Lower leg skin (tissue), 4 donors: Measurements from ENCODE around the gene ATP6V0A1. TPM values are rescaled to one million over a fixed set of nuclear protein-coding genes. Genes with fewer than 3 reads are reported as not detected.
A peak's percentile ranks its signal among the peaks of the same experiment; 100 is the strongest.

Experiments
- DNase-seq, 2 donors: peaks; one replicate each; pipeline ENCODE4 v3.0.0-alpha.2; 2019; ENCODE audit warnings: low spot score in 2 of 2
- H3K4me3 ChIP-seq: fragments of 200-600 bp; sonication (generic); 2 replicates; pipeline ENCODE4 v1.5.1; 2017; ENCODE audit warnings: mild to moderate bottlenecking, low read depth; ENCODE audit not compliant: poor library complexity, severe bottlenecking
- POLR2A ChIP-seq, 2 donors: fragments of 450-650 bp; IDR thresholded peaks; one replicate each; pipeline ENCODE4 v1.6.1; 2016 to 2017; ENCODE audit warnings: antibody characterized with exemption in 2 of 2, mild to moderate bottlenecking in 1 of 2, moderate library complexity in 1 of 2
- WGBS, 2 donors: methylation state at CpG; one replicate each; pipeline ENCODE4 v1.1.5; 2018; 5-methylcytosine and 5-hydroxymethylcytosine counted together
- intact Hi-C: fragments of 100-400 bp; cut with DNase I; formaldehyde crosslinking; loops from one replicate; pipeline ENCODE4 v1.15.0; 2023; ENCODE audit warnings: low total_unique reads
- total RNA-seq, 4 donors: library from RNA; depleted of rRNA; stranded (reverse); fragments of >200 nt; gene quantifications; one replicate each; pipeline ENCODE4 v1.1.0, GENCODE V29; 2016
- TF ChIP-seq, protein P1 (sequence below), 3 donors: fragments of 450-650 bp; IDR thresholded peaks; one replicate each; pipeline ENCODE4 v1.5.1; 2016; ENCODE audit warnings: antibody characterized with exemption in 3 of 3, mild to moderate bottlenecking in 3 of 3, moderate library complexity in 2 of 3

Gene ATP6V0A1
- total RNA-seq, 4 donors from 2014 or later: 87.6 to 95.3 (median 91.3) TPM

DNA sequence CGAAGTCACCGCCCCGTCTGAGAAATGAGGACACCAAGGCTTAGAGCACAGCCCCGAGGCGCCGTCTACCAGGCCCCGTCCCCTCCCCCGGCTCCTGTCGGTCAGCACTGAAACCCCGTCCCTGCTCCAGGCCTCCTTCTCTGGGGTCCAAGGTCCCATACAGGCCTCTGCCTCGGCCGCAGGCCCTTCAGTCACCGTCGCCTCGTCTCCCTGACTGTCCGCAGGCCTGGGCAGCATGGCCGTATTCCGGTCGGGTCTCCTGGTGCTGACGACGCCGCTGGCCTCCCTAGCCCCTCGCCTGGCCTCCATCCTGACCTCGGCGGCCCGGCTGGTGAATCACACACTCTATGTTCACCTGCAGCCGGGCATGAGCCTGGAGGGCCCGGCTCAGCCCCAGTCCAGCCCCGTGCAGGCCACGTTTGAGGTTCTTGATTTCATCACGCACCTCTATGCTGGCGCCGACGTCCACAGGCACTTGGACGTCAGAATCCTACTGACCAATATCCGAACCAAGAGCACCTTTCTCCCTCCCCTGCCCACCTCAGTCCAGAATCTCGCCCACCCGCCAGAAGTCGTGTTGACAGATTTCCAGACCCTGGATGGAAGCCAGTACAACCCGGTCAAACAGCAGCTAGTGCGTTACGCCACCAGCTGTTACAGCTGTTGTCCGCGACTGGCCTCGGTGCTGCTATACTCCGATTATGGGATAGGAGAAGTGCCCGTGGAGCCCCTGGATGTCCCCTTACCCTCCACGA lies 103.9 kb downstream of the ATP6V0A1 start:
- peak overlapping the region; percentile 82 for H3K4me3 ChIP-seq
- no peak for DNase-seq
- 4 to 12% methylated on average over 36 to 44 of the region's 48 CpGs for WGBS, 2 donors
- no peak for TF ChIP-seq POLR2A (IDR thresholded peaks at IDR 0.05)
- TF ChIP-seq, protein P1, sequence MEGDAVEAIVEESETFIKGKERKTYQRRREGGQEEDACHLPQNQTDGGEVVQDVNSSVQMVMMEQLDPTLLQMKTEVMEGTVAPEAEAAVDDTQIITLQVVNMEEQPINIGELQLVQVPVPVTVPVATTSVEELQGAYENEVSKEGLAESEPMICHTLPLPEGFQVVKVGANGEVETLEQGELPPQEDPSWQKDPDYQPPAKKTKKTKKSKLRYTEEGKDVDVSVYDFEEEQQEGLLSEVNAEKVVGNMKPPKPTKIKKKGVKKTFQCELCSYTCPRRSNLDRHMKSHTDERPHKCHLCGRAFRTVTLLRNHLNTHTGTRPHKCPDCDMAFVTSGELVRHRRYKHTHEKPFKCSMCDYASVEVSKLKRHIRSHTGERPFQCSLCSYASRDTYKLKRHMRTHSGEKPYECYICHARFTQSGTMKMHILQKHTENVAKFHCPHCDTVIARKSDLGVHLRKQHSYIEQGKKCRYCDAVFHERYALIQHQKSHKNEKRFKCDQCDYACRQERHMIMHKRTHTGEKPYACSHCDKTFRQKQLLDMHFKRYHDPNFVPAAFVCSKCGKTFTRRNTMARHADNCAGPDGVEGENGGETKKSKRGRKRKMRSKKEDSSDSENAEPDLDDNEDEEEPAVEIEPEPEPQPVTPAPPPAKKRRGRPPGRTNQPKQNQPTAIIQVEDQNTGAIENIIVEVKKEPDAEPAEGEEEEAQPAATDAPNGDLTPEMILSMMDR (IDR thresholded peaks at IDR 0.05): no peak
- intact Hi-C loops: no loop called here

DNA sequence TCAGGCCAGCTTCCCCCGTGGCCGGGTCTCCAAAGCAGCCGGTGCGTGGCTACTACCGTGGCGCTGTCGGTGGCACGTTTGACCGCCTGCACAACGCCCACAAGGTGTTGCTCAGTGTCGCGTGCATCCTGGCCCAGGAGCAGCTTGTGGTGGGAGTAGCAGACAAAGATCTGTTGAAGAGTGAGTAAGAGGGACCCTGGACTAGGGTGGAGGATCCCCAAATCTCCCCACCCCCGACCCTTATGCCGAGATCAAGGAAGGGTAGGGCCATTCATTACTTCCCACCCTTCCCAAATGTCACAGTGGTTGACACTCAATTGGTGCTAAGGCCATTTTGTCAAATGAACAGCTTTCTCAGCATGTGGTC lies 104.4 kb downstream of the ATP6V0A1 start:
- 65 to 74% methylated on average over 14 of the region's 14 CpGs for WGBS, 2 donors
- DNase-seq: no peak
- intact Hi-C loops: no loop called here
- no peak for TF ChIP-seq POLR2A (IDR thresholded peaks at IDR 0.05)
- TF ChIP-seq, protein P1 (IDR thresholded peaks at IDR 0.05): no peak
- no peak overlapping the region for H3K4me3 ChIP-seq

DNA sequence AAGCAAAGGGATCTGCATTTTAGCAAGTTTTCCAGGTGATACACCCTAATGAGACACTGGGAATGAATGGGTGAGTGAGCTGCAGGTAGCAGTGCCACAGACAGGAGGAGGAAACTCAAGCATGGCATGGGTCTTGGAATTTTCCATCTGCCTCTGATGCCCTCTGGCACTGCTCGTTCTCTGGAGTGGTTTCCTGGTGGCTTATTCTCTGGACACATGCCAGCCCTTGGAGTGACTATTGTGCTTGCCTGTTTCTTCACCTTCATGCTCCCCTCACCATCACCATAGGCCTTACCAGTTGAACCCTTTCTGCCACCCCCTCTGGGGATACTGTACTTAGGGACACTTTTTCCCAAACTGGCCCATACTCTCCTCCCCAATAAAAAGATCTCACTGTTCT lies 104.9 kb downstream of the ATP6V0A1 start:
- intact Hi-C loops: no loop called here
- 17 to 20% methylated on average over 1 of the region's 1 CpG for WGBS, 2 donors
- TF ChIP-seq, protein P1 (IDR thresholded peaks at IDR 0.05): no peak
- TF ChIP-seq POLR2A (IDR thresholded peaks at IDR 0.05): no peak
- no peak overlapping the region for H3K4me3 ChIP-seq
- DNase-seq: no peak

DNA sequence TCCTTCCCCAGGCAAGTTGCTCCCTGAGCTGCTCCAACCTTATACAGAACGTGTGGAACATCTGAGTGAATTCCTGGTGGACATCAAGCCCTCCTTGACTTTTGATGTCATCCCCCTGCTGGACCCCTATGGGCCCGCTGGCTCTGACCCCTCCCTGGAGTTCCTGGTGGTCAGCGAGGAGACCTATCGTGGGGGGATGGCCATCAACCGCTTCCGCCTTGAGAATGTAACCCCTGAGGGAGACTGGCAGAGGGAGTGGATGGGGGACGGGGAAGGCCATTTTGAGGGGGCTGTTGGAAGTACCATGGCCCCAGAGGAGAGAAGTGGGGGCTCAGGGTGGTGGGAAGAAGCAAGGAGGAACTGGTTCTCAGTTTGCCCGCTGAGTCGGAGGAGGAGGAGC lies 105.3 kb downstream of the ATP6V0A1 start:
- intact Hi-C loops: no loop called here
- DNase-seq: no peak
- 85% methylated on average over 9 of the region's 9 CpGs for WGBS, 2 donors
- H3K4me3 ChIP-seq: no peak overlapping the region
- TF ChIP-seq, protein P1 (IDR thresholded peaks at IDR 0.05): no peak
- TF ChIP-seq POLR2A (IDR thresholded peaks at IDR 0.05): no peak

DNA sequence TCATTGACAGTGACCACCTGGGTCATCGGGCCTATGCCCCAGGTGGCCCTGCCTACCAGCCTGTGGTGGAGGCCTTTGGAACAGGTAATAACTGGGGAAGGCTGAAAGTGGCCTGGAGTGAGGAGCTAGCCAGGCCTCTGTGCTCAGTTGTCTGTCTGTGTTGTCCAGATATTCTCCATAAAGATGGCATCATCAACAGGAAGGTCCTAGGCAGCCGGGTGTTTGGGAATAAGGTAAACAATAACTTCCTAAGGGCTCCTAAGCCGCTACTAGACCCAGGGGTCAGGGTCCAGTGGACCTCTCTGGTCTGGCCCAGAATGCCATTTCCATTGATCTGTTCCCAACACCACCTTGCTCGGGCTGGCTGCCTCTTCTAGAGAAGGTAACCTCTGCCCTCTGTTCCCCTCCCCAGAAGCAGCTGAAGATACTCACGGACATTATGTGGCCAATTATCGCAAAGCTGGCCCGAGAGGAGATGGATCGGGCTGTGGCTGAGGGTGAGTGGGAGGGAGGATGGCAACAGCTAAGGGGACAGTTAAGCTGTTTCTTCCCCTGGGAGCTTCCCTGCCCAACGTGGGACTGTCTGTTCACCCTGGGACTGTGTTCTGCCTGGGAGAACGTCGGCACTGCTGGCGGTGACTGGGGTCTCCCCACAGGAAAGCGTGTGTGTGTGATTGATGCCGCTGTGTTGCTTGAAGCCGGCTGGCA lies 106.3 kb downstream of the ATP6V0A1 start:
- TF ChIP-seq, protein P1 (IDR thresholded peaks at IDR 0.05): peak in 1 of 3 donors; percentile 9
- no peak for TF ChIP-seq POLR2A (IDR thresholded peaks at IDR 0.05)
- DNase-seq: no peak
- intact Hi-C loops: no loop called here
- no peak overlapping the region for H3K4me3 ChIP-seq
- 89 to 90% methylated on average over 15 of the region's 15 CpGs for WGBS, 2 donors
